Small intestine (tissue), 7 donors: ENCODE data around the gene ST14. TPM values are rescaled to one million over a fixed set of nuclear protein-coding genes. Genes with fewer than 3 reads are reported as not detected.
A peak's percentile ranks its signal among the peaks of the same experiment; 100 is the strongest.

Source experiments
- DNase-seq, 2 donors: peaks; one replicate each; pipeline versions ENCODE4 v3.0.0 to v3.0.0-alpha.2; 2013
- FAIRE-seq: peaks from 2 replicates; lab custom pipeline; 2012; peaks lifted over from hg19 to GRCh38; lab: Jason Lieb, UNC
- H3K27ac ChIP-seq, 3 donors: one replicate each; pipeline ENCODE4 v1.5.1; 2013; ENCODE audit warnings: low read length in 2 of 3, mild to moderate bottlenecking in 2 of 3, control low read depth in 1 of 3, inconsistent platforms in 1 of 3, low read depth in 1 of 3, moderate library complexity in 1 of 3
- H3K27me3 ChIP-seq, 3 donors: one replicate each; pipeline ENCODE4 v1.6.1; 2013; ENCODE audit warnings: low read length in 3 of 3, inconsistent platforms in 1 of 3; ENCODE audit not compliant: control insufficient read depth in 3 of 3, insufficient read depth in 3 of 3
- H3K36me3 ChIP-seq, 3 donors: one replicate each; pipeline ENCODE4 v1.6.1; 2013; ENCODE audit warnings: low read length in 3 of 3, inconsistent platforms in 1 of 3, low read depth in 1 of 3, mild to moderate bottlenecking in 1 of 3, moderate library complexity in 1 of 3; ENCODE audit not compliant: control insufficient read depth in 3 of 3, insufficient read depth in 2 of 3
- H3K4me1 ChIP-seq, 3 donors: one replicate each; pipeline ENCODE4 v1.6.1; 2013; ENCODE audit warnings: low read length in 2 of 3, inconsistent platforms in 1 of 3, low read depth in 1 of 3, mild to moderate bottlenecking in 1 of 3, moderate library complexity in 1 of 3; ENCODE audit not compliant: control insufficient read depth in 3 of 3, insufficient read depth in 2 of 3
- H3K4me3 ChIP-seq, 3 donors: one replicate each; pipeline ENCODE4 v1.5.1; 2013; ENCODE audit warnings: low read length in 3 of 3, control low read depth in 1 of 3, inconsistent platforms in 1 of 3, low read depth in 1 of 3, mild to moderate bottlenecking in 1 of 3, moderate library complexity in 1 of 3
- H3K9me3 ChIP-seq, 2 donors: one replicate each; pipeline ENCODE4 v1.6.1; 2013; ENCODE audit warnings: low read depth in 1 of 2, low read length in 1 of 2; ENCODE audit not compliant: control insufficient read depth in 2 of 2, insufficient read depth in 1 of 2
- WGBS, 3 donors: extraction: QIAGEN DNeasy Blood & Tissue Kit; methylation state at CpG; one replicate each; pipeline ENCODE4 v1.1.7; 2013; 5-methylcytosine and 5-hydroxymethylcytosine counted together
- polyA plus RNA-seq, 4 donors: library from polyadenylated mRNA; stranded (reverse) in 3 of 4; unstranded in 1 of 4; fragments of 200-250 nt in 3 of 4; fragments of 120-200 nt in 1 of 4; gene quantifications; one replicate each; pipeline versions ENCODE4 v1.2.1 to v1.2.3, GENCODE V29; 2013
- donor health status: healthy with polysubstance abuse.
- donor health status: control.
- donor health status: control.
- donor health status: Bipolar disorder and iron deficiency.
- donor health status: healthy.

ST14 gene
- polyA plus RNA-seq, 4 donors, result 97.8 to 259 (median 143) TPM

GRCh38 chr11:130216591-130217132 is 57.1 kb downstream of the ST14 start:
- H3K4me3 ChIP-seq, result no peak overlapping the region
- no peaks in the 10 kb centered on the region for H3K9me3 ChIP-seq
- H3K27ac ChIP-seq, result no peak overlapping the region
- H3K27me3 ChIP-seq, result no peaks in the 10 kb centered on the region
- DNase-seq (peak in 1 of 2 donors; percentile 32), FAIRE-seq (no peak)
- H3K36me3 ChIP-seq, result peaks cover 0 to 33% (median 0%) of the 10 kb centered on the region in 3 donors
- peaks cover 0 to 20% (median 0%) of the 10 kb centered on the region in 3 donors for H3K4me1 ChIP-seq
- 38 to 65% (median 61%) methylated on average over 17 of the region's 17 CpGs for WGBS, 3 donors

- H3K4me1 ChIP-seq, result peaks cover 0 to 20% (median 0%) of the 10 kb centered on the region in 3 donors
- FAIRE-seq (no peak), DNase-seq (no peak)
- 66 to 78% (median 70%) methylated on average over 21 of the region's 21 CpGs for WGBS, 3 donors
- H3K9me3 ChIP-seq, result no peaks in the 10 kb centered on the region
- no peak overlapping the region for H3K27ac ChIP-seq
- H3K4me3 ChIP-seq, result no peak overlapping the region
- H3K36me3 ChIP-seq, result peaks cover 0 to 28% (median 0%) of the 10 kb centered on the region in 3 donors
- no peaks in the 10 kb centered on the region for H3K27me3 ChIP-seq
Measured at GRCh38 chr11:130217133-130218031, 57.8 kb downstream of the ST14 start.

GRCh38 chr11:130218501-130219070 is 59.0 kb downstream of the ST14 start:
- FAIRE-seq, result no peak

GRCh38 chr11:130219148-130219547 is 59.6 kb downstream of the ST14 start:
- Histone ChIP-seq H3K9me3 (no peaks in the 10 kb centered on the region), H3K4me3 (no peak overlapping the region), H3K27ac (no peak overlapping the region), H3K4me1 (peaks cover 0 to 13% (median 0%) of the 10 kb centered on the region in 3 donors), H3K36me3 (peaks cover 0 to 14% (median 0%) of the 10 kb centered on the region in 3 donors), H3K27me3 (no peaks in the 10 kb centered on the region)
- no peak for DNase-seq
- WGBS, 3 donors, result 91 to 93% (median 92%) methylated on average over 8 of the region's 8 CpGs
- FAIRE-seq, result no peak

More at GRCh38 chr11:130218501-130219070, 59.0 kb downstream of the ST14 start:
- 87 to 92% (median 87%) methylated on average over 14 of the region's 14 CpGs for WGBS, 3 donors
- no peak for DNase-seq
- no peaks in the 10 kb centered on the region for H3K9me3 ChIP-seq
- no peak overlapping the region for H3K4me3 ChIP-seq
- peaks cover 0 to 19% (median 0%) of the 10 kb centered on the region in 3 donors for H3K36me3 ChIP-seq
- H3K4me1 ChIP-seq, result peaks cover 0 to 13% (median 0%) of the 10 kb centered on the region in 3 donors
- H3K27me3 ChIP-seq, result no peaks in the 10 kb centered on the region
- H3K27ac ChIP-seq, result no peak overlapping the region

GRCh38 chr11:130220311-130221035 is 60.9 kb downstream of the ST14 start:
- DNase-seq, result peak in 1 of 2 donors; percentile 78
- 76 to 86% (median 81%) methylated on average over 19 of the region's 19 CpGs for WGBS, 3 donors

GRCh38 chr11:130223291-130223971 is 63.8 kb downstream of the ST14 start:
- H3K36me3 ChIP-seq, result peaks cover 0 to 7% (median 2%) of the 10 kb centered on the region in 3 donors
- no peak overlapping the region for H3K27ac ChIP-seq
- DNase-seq, result no peak
- H3K27me3 ChIP-seq, result no peaks in the 10 kb centered on the region
- no peak for FAIRE-seq
- H3K9me3 ChIP-seq, result no peaks in the 10 kb centered on the region
- H3K4me1 ChIP-seq, result peaks cover 0 to 7% (median 0%) of the 10 kb centered on the region in 3 donors
- no peak overlapping the region for H3K4me3 ChIP-seq
- 71 to 82% (median 79%) methylated on average over 12 of the region's 12 CpGs for WGBS, 3 donors

More at GRCh38 chr11:130220311-130221035, 60.9 kb downstream of the ST14 start:
- Histone ChIP-seq H3K27ac (peak overlapping the region in 1 of 3 donors; percentile 39), H3K4me3 (no peak overlapping the region), H3K9me3 (no peaks in the 10 kb centered on the region), H3K36me3 (peaks cover 0 to 5% (median 2%) of the 10 kb centered on the region in 3 donors), H3K4me1 (peaks cover 0 to 13% (median 0%) of the 10 kb centered on the region in 3 donors), H3K27me3 (no peaks in the 10 kb centered on the region)
- FAIRE-seq, result no peak

GRCh38 chr11:130227373-130227772 is 67.8 kb downstream of the ST14 start:
- H3K9me3 ChIP-seq, result no peaks in the 10 kb centered on the region
- H3K4me3 ChIP-seq, result no peak overlapping the region
- DNase-seq (no peak), FAIRE-seq (no peak)
- H3K27ac ChIP-seq, result no peak overlapping the region
- H3K27me3 ChIP-seq, result no peaks in the 10 kb centered on the region
- H3K36me3 ChIP-seq, result peaks cover 0 to 3% (median 2%) of the 10 kb centered on the region in 3 donors
- WGBS, 3 donors, result 94 to 98% (median 95%) methylated on average over 4 of the region's 4 CpGs
- no peaks in the 10 kb centered on the region for H3K4me1 ChIP-seq
